ENCODE data around the gene CACNG7. TPM values are rescaled to one million over a fixed set of nuclear protein-coding genes. Genes with fewer than 3 reads are reported as not detected.

CACNG7 gene
- polyA plus RNA-seq, 3 donors: not detected

DNA sequence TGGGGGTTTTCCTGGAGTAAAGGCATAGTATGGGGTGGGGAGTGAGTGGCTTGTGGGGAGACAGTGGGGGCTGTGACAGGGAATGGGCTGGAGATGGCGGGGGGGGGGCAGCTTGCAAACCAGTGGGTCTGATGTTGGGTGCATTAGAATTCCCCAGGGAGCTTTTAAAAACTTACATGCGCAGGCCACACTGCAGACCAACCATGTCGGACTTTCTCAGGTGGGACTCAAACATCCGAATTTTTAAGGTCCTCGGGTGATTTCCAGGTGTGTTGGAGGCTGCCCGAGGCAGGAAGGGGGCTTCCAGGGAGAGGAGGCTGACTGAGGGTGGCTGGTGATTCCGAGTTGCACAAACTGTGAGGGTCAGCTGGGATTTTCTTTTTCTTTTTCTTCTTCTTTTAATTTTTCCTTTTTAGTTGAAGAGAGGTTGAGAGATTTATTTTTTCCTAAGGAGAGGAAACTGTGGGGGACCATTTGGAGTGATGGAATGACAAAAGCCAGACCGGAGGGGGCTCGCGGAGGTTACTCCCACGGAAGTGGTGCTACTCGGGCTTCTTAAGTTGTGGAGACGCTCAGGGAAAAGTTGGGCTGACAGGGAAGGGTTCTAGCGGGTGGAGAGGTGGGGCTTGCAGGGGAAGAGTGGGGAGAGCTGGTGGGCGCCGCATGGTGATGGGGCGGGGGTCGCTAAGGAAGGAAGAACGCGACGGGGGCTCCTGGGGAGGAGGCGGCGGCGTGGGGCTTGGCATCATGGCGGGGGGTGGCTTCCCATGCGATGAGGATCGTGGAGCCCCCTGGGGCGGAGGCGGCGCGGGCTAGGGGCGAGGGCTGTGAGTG lies 52.7 kb downstream of the CACNG7 start:
- H4K20me1 ChIP-seq (ENCODE audit: insufficient read depth, low read length): no peaks in the 10 kb centered on the region
- no peaks in the 10 kb centered on the region for H3K79me2 ChIP-seq (ENCODE audit: insufficient read depth, low read length)
- intact Hi-C loops (cut with micrococcal nuclease): no loop called here
- H3K27ac ChIP-seq (ENCODE audit: low read depth in 1 of 2, low read length in 2 of 2): no peak overlapping the region
- no peak for DNase-seq
- peaks cover 23% of the 10 kb centered on the region for H3K4me1 Mint-ChIP-seq
- H3K9me3 Mint-ChIP-seq: peaks cover 0 to 33% (median 14%) of the 10 kb centered on the region in 7 donors
- H3K36me3 ChIP-seq (replicated peaks in 1 of 2; ENCODE audit: control insufficient read depth in 1 of 2, insufficient read depth in 2 of 2, low read length in 2 of 2): no peaks in the 10 kb centered on the region
- H3K27ac Mint-ChIP-seq: peak overlapping the region in 1 of 7 donors; percentile 72
- peaks cover 0 to 16% of the 10 kb centered on the region in 2 donors for H3K9me3 ChIP-seq (replicated peaks in 1 of 2; ENCODE audit: control insufficient read depth in 1 of 2, insufficient read depth in 1 of 2, low read length in 2 of 2)
- peak overlapping the region in 1 of 2 donors; percentile 81 for H3K4me3 Mint-ChIP-seq
- no peak overlapping the region for H2AFZ ChIP-seq (ENCODE audit: insufficient read depth, low read depth, low read length, poor library complexity, severe bottlenecking)
- H3K4me2 ChIP-seq (replicated peaks; ENCODE audit: extremely low read depth, low read length, poor library complexity, severe bottlenecking): no peak overlapping the region
- H3K9ac ChIP-seq (ENCODE audit: insufficient read depth, low read length, poor library complexity, severe bottlenecking): no peak overlapping the region
- H3K27me3 Mint-ChIP-seq (ENCODE audit: low read depth in 3 of 3): peaks cover 81 to 90% (median 83%) of the 10 kb centered on the region in 3 donors
- 5% methylated on average over 25 of the region's 32 CpGs for WGBS (ENCODE audit: insufficient coverage)
- H3K4me1 ChIP-seq (ENCODE audit: control insufficient read depth in 1 of 2, insufficient read depth in 2 of 2, low read length in 2 of 2): peaks cover 4 to 16% of the 10 kb centered on the region in 2 donors
- H3K27me3 ChIP-seq (ENCODE audit: control insufficient read depth in 2 of 2, insufficient read depth in 2 of 2, low read length in 2 of 2): peaks cover 70 to 82% of the 10 kb centered on the region in 2 donors
- no peak overlapping the region for H3K4me3 ChIP-seq (replicated peaks in 1 of 3; ENCODE audit: low read depth in 2 of 3, low read length in 3 of 3)
- peaks cover 5 to 6% of the 10 kb centered on the region in 2 donors for H3K36me3 Mint-ChIP-seq
- TF ChIP-seq, protein P1, sequence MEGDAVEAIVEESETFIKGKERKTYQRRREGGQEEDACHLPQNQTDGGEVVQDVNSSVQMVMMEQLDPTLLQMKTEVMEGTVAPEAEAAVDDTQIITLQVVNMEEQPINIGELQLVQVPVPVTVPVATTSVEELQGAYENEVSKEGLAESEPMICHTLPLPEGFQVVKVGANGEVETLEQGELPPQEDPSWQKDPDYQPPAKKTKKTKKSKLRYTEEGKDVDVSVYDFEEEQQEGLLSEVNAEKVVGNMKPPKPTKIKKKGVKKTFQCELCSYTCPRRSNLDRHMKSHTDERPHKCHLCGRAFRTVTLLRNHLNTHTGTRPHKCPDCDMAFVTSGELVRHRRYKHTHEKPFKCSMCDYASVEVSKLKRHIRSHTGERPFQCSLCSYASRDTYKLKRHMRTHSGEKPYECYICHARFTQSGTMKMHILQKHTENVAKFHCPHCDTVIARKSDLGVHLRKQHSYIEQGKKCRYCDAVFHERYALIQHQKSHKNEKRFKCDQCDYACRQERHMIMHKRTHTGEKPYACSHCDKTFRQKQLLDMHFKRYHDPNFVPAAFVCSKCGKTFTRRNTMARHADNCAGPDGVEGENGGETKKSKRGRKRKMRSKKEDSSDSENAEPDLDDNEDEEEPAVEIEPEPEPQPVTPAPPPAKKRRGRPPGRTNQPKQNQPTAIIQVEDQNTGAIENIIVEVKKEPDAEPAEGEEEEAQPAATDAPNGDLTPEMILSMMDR (IDR thresholded peaks at IDR 0.05): no peak

DNA sequence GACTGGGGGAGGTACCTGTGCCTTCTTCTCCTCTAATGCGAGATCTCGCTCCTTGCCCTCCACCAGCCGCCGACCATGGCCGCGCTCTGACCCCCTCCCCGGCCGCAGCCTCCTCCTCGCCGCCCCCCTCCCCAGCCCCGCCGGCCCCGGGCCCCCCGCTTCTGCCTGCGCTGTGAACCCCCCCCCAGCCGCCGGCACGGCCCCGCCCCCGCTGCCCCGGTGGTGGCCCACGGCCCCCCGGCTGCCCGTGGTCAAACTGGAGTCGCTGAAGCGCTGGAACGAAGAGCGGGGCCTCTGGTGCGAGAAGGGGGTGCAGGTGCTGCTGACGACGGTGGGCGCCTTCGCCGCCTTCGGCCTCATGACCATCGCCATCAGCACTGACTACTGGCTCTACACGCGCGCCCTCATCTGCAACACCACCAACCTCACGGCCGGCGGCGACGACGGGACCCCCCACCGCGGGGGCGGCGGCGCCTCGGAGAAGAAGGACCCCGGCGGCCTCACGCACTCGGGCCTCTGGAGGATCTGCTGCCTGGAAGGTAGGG lies 53.9 kb downstream of the CACNG7 start, which contains the start of gene CACNG8:
TSS of gene CACNG8 (plus strand) at position 51 of the 545 bp plus-strand sequence.
- Mint-ChIP-seq H3K36me3 (peaks cover 5 to 6% of the 10 kb centered on the region in 2 donors), H3K27me3 (ENCODE audit: low read depth in 3 of 3) (peaks cover 77 to 83% (median 79%) of the 10 kb centered on the region in 3 donors), H3K4me1 (peaks cover 20% of the 10 kb centered on the region), H3K27ac (peak within 1 kb of the TSS in 1 of 7 donors; percentile 72), H3K9me3 (peaks cover 0 to 31% (median 12%) of the 10 kb centered on the region in 7 donors), H3K4me3 (peak within 1 kb of the TSS in 1 of 2 donors; percentile 81)
- H3K27ac ChIP-seq (ENCODE audit: low read depth in 1 of 2, low read length in 2 of 2): no peak within 1 kb of the TSS
- no peak within 1 kb of the TSS for H3K9ac ChIP-seq (ENCODE audit: insufficient read depth, low read length, poor library complexity, severe bottlenecking)
- H3K79me2 ChIP-seq (ENCODE audit: insufficient read depth, low read length): no peaks in the 10 kb centered on the region
- 8% methylated on average over 30 of the region's 55 CpGs for WGBS (ENCODE audit: insufficient coverage)
- H3K9me3 ChIP-seq (replicated peaks in 1 of 2; ENCODE audit: control insufficient read depth in 1 of 2, insufficient read depth in 1 of 2, low read length in 2 of 2): peaks cover 0 to 7% of the 10 kb centered on the region in 2 donors
- no peak within 1 kb of the TSS for H3K4me2 ChIP-seq (replicated peaks; ENCODE audit: extremely low read depth, low read length, poor library complexity, severe bottlenecking)
- TF ChIP-seq, protein P1 (IDR thresholded peaks at IDR 0.05): no peak
- peaks cover 59 to 71% of the 10 kb centered on the region in 2 donors for H3K27me3 ChIP-seq (ENCODE audit: control insufficient read depth in 2 of 2, insufficient read depth in 2 of 2, low read length in 2 of 2)
- intact Hi-C loops (cut with micrococcal nuclease): no loop called here
- H4K20me1 ChIP-seq (ENCODE audit: insufficient read depth, low read length): no peaks in the 10 kb centered on the region
- H3K36me3 ChIP-seq (replicated peaks in 1 of 2; ENCODE audit: control insufficient read depth in 1 of 2, insufficient read depth in 2 of 2, low read length in 2 of 2): no peaks in the 10 kb centered on the region
- no peak within 1 kb of the TSS for H2AFZ ChIP-seq (ENCODE audit: insufficient read depth, low read depth, low read length, poor library complexity, severe bottlenecking)
- DNase-seq: no peak
- no peak within 1 kb of the TSS for H3K4me3 ChIP-seq (replicated peaks in 1 of 3; ENCODE audit: low read depth in 2 of 3, low read length in 3 of 3)
- H3K4me1 ChIP-seq (ENCODE audit: control insufficient read depth in 1 of 2, insufficient read depth in 2 of 2, low read length in 2 of 2): peaks cover 4 to 16% of the 10 kb centered on the region in 2 donors

All from CD14-positive monocyte (primary cell).